HEK293 (cell line): Measurements from ENCODE around the gene ZNF48.

Source experiments
- CTCF ChIA-PET: fragments of 350-600 bp; formaldehyde crosslinking; extraction: SDS; loops from one replicate; lab custom pipeline; 2021; ENCODE audit warnings: antibody characterized with exemption; lab: Yijun Ruan, JAX
- POLR2A ChIA-PET: fragments of 300-600 bp; formaldehyde crosslinking; extraction: SDS; loops from one replicate; lab custom pipeline; 2020; ENCODE audit warnings: antibody characterized with exemption, inconsistent platforms; lab: Yijun Ruan, JAX
- H3K27ac ChIP-seq: fragments of 200-500 bp; sonication (Bioruptor generic); 2 replicates; pipeline ENCODE4 v1.5.1; 2014; ENCODE audit warnings: low read depth, low read length, control low read depth, inconsistent platforms; ENCODE audit errors: extremely low read depth
- H3K36me3 ChIP-seq, 2 experiments: fragments of 200-500 bp in 1 of 2; sonication (Bioruptor generic) in 1 of 2; 1 replicate in 1 of 2; 2 replicates in 1 of 2; pipeline ENCODE4 v1.5.1; 2014 to 2017; ENCODE audit warnings: inconsistent platforms in 2 of 2, low read length in 2 of 2; ENCODE audit not compliant: control insufficient read depth in 2 of 2, insufficient read depth in 1 of 2
- H3K4me1 ChIP-seq: fragments of 200-500 bp; sonication (Bioruptor generic); 2 replicates; pipeline ENCODE4 v1.5.1; 2014; ENCODE audit warnings: mild to moderate bottlenecking, low read length, inconsistent platforms; ENCODE audit not compliant: control insufficient read depth, insufficient read depth
- H3K4me3 ChIP-seq: 2 replicates; pipeline ENCODE4 v1.5.1; 2011; ENCODE audit warnings: low read depth, mild to moderate bottlenecking, control low read depth, low read length, moderate library complexity
- H3K9me3 ChIP-seq: fragments of 200-500 bp; sonication (Bioruptor generic); 2 replicates; pipeline ENCODE4 v1.5.1; 2014; ENCODE audit warnings: low read depth, low read length, inconsistent platforms; ENCODE audit not compliant: control insufficient read depth, insufficient read depth
- BCL11A ChIP-seq: fragments of 450-650 bp; formaldehyde crosslinking; IDR thresholded peaks from 2 replicates; pipeline ENCODE4 v1.5.1; 2016; ENCODE audit warnings: low read depth, missing biosample characterization, missing genetic modification characterization
- GLI4 ChIP-seq: fragments of 450-650 bp; formaldehyde crosslinking; IDR thresholded peaks from 2 replicates; pipeline ENCODE4 v1.5.1; 2016; ENCODE audit warnings: missing biosample characterization, missing genetic modification characterization
- KLF7 ChIP-seq: fragments of 450-650 bp; formaldehyde crosslinking; IDR thresholded peaks from 2 replicates; pipeline ENCODE4 v1.5.1; 2016; ENCODE audit warnings: missing biosample characterization, missing genetic modification characterization, borderline replicate concordance
- MYNN ChIP-seq: fragments of 450-650 bp; formaldehyde crosslinking; IDR thresholded peaks from 2 replicates; pipeline ENCODE4 v1.5.1; 2016; ENCODE audit warnings: missing biosample characterization, missing genetic modification characterization, borderline replicate concordance
- YY2 ChIP-seq: fragments of 450-650 bp; formaldehyde crosslinking; IDR thresholded peaks from 2 replicates; pipeline ENCODE4 v1.5.1; 2016; ENCODE audit warnings: missing biosample characterization, missing genetic modification characterization
- ZBTB26 ChIP-seq: fragments of 450-650 bp; formaldehyde crosslinking; optimal IDR thresholded peaks from 2 replicates; pipeline ENCODE3; 2016; ENCODE audit warnings: missing biosample characterization, mild to moderate bottlenecking, missing genetic modification characterization
- ZNF133 ChIP-seq: fragments of 450-650 bp; formaldehyde crosslinking; IDR thresholded peaks from 2 replicates; pipeline ENCODE4 v1.5.1; 2016; ENCODE audit warnings: missing biosample characterization, missing genetic modification characterization
- ZNF169 ChIP-seq: fragments of 450-650 bp; formaldehyde crosslinking; IDR thresholded peaks from 2 replicates; pipeline ENCODE4 v1.5.1; 2016; ENCODE audit warnings: missing biosample characterization, missing genetic modification characterization
- ZNF18 ChIP-seq: fragments of 450-650 bp; formaldehyde crosslinking; IDR thresholded peaks from 2 replicates; pipeline ENCODE4 v1.5.1; 2016; ENCODE audit warnings: missing biosample characterization, missing genetic modification characterization
- ZNF214 ChIP-seq: fragments of 450-650 bp; formaldehyde crosslinking; IDR thresholded peaks from 2 replicates; pipeline ENCODE4 v1.5.1; 2017; ENCODE audit warnings: missing biosample characterization, mild to moderate bottlenecking, missing genetic modification characterization, borderline replicate concordance
- ZNF266 ChIP-seq: fragments of 450-650 bp; formaldehyde crosslinking; IDR thresholded peaks from 2 replicates; pipeline ENCODE4 v1.5.1; 2016; ENCODE audit warnings: missing biosample characterization, missing genetic modification characterization, low read depth
- ZNF341 ChIP-seq: fragments of 450-650 bp; formaldehyde crosslinking; IDR thresholded peaks from 2 replicates; pipeline ENCODE4; 2016; ENCODE audit warnings: low read depth, missing biosample characterization, missing genetic modification characterization
- ZNF394 ChIP-seq: fragments of 450-650 bp; formaldehyde crosslinking; IDR thresholded peaks from 2 replicates; pipeline ENCODE4 v1.5.1; 2016; ENCODE audit warnings: missing biosample characterization, missing genetic modification characterization, mild to moderate bottlenecking, moderate library complexity, borderline replicate concordance
- ZNF433 ChIP-seq: fragments of 450-650 bp; formaldehyde crosslinking; IDR thresholded peaks from 2 replicates; pipeline ENCODE4 v1.5.1; 2016; ENCODE audit warnings: missing biosample characterization, missing genetic modification characterization, low read depth
- ZNF518A ChIP-seq: fragments of 450-650 bp; formaldehyde crosslinking; conservative IDR thresholded peaks from 2 replicates; pipeline ENCODE4 v1.5.1; 2016; ENCODE audit warnings: low read depth, missing biosample characterization, missing genetic modification characterization
- ZNF624 ChIP-seq: fragments of 450-650 bp; formaldehyde crosslinking; IDR thresholded peaks from 2 replicates; pipeline ENCODE4 v1.5.1; 2017; ENCODE audit warnings: missing biosample characterization, missing genetic modification characterization
- ZNF670 ChIP-seq: fragments of 450-650 bp; formaldehyde crosslinking; IDR thresholded peaks from 2 replicates; pipeline ENCODE4 v1.5.1; 2016; ENCODE audit warnings: missing biosample characterization, missing genetic modification characterization, low read depth
- ZNF768 ChIP-seq: fragments of 450-650 bp; formaldehyde crosslinking; IDR thresholded peaks from 2 replicates; pipeline ENCODE4 v1.5.1; 2018; ENCODE audit warnings: missing biosample characterization, mild to moderate bottlenecking, missing genetic modification characterization
- ZNF785 ChIP-seq: fragments of 450-650 bp; formaldehyde crosslinking; IDR thresholded peaks from 2 replicates; pipeline ENCODE4 v1.5.1; 2016; ENCODE audit warnings: missing biosample characterization, missing genetic modification characterization
- ZNF792 ChIP-seq: fragments of 450-650 bp; formaldehyde crosslinking; IDR thresholded peaks from 2 replicates; pipeline ENCODE4 v1.5.1; 2016; ENCODE audit warnings: missing biosample characterization, missing genetic modification characterization
- ZSCAN4 ChIP-seq: fragments of 450-650 bp; formaldehyde crosslinking; IDR thresholded peaks from 2 replicates; pipeline ENCODE4 v1.5.1; 2017; ENCODE audit warnings: missing biosample characterization, missing genetic modification characterization
- TF ChIP-seq, protein P1 (sequence below): fragments of 450-650 bp; formaldehyde crosslinking; IDR thresholded peaks from 2 replicates; pipeline ENCODE4 v1.5.1; 2016; ENCODE audit warnings: missing biosample characterization, missing genetic modification characterization
- TF ChIP-seq, protein P2 (sequence below): fragments of 450-650 bp; formaldehyde crosslinking; IDR thresholded peaks from 2 replicates; pipeline ENCODE4 v1.5.1; 2016; ENCODE audit warnings: missing biosample characterization, missing genetic modification characterization

The ZNF48 gene

DNA sequence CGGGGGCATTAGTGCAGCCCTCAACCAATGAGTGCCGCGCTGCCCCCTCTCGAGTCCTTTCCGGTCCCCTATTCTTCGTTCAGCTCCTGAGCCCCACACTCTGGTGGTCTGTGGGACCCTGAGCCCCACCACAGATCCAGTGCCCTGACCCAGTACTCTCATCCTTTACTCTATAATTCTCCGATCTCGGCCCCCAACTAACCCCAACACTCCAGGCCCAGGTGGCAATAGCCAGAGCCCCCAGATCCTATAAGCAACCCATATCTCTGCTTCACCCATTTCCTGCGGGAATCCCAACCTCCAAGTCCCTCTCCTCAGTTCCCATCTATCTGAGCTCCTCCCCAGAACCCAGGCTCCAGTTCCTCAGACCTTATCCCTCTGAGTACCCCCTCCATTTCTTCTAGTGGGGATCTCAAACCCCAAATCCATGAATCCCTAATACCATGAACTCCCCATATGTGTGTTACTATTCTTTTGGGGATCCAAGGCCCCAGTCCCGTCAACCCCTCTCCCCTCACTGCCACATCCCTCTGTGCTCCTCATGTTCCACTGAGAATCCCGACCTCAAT, 23.9 kb upstream of the ZNF48 start:
- ChIA-PET CTCF (interaction anchor here (0.6 to 2.1 kb wide), 14 partner anchors 11 to 677 kb away, joined by 3 to 18 read pairs (median 4); partner anchors contain the start of genes ALDOA, DCTPP1, SEPTIN1 and TBX6), POLR2A (interaction anchor here (0.5 to 4.2 kb wide), 28 partner anchors 8 to 306 kb away, joined by 3 to 60 read pairs (median 6); partner anchors contain the start of genes ALDOA, CD2BP2, CORO1A and DCTPP1)
- H3K4me1 ChIP-seq = peaks cover 7% of the 10 kb centered on the region
- H3K36me3 ChIP-seq = peaks cover under 1 to 15% of the 10 kb centered on the region in 2 experiments; a peak in 2 of 3 replicates
- H3K4me3 ChIP-seq = peak overlapping the region; percentile 34
- H3K9me3 ChIP-seq = no peaks in the 10 kb centered on the region
- peak overlapping the region; percentile 19 for H3K27ac ChIP-seq
- peak; percentile 65 for TF ChIP-seq GLI4 (tag by site-specific recombination)
- TF ChIP-seq ZNF394 (tag by site-specific recombination) = no peak
- no peak for TF ChIP-seq ZNF518A
- no peak for TF ChIP-seq BCL11A (tag by site-specific recombination)
- TF ChIP-seq ZNF341 (tag by site-specific recombination) = no peak; the same call in 1 of the 2 replicates
- no peak; the same call in 1 of the 2 replicates for TF ChIP-seq ZNF792 (tag by site-specific recombination)
- TF ChIP-seq, protein P1, sequence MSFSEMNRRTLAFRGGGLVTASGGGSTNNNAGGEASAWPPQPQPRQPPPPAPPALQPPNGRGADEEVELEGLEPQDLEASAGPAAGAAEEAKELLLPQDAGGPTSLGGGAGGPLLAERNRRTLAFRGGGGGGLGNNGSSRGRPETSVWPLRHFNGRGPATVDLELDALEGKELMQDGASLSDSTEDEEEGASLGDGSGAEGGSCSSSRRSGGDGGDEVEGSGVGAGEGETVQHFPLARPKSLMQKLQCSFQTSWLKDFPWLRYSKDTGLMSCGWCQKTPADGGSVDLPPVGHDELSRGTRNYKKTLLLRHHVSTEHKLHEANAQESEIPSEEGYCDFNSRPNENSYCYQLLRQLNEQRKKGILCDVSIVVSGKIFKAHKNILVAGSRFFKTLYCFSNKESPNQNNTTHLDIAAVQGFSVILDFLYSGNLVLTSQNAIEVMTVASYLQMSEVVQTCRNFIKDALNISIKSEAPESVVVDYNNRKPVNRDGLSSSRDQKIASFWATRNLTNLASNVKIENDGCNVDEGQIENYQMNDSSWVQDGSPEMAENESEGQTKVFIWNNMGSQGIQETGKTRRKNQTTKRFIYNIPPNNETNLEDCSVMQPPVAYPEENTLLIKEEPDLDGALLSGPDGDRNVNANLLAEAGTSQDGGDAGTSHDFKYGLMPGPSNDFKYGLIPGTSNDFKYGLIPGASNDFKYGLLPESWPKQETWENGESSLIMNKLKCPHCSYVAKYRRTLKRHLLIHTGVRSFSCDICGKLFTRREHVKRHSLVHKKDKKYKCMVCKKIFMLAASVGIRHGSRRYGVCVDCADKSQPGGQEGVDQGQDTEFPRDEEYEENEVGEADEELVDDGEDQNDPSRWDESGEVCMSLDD (tag by site-specific recombination) = no peak
- no peak for TF ChIP-seq ZNF768
- TF ChIP-seq ZSCAN4 (tag by site-specific recombination) = no peak
- no peak for TF ChIP-seq ZNF266
- TF ChIP-seq ZNF670 (tag by site-specific recombination) = no peak
- no peak for TF ChIP-seq YY2 (tag by site-specific recombination)
- TF ChIP-seq ZNF169 (tag by site-specific recombination) = no peak
- TF ChIP-seq ZNF624 (tag by site-specific recombination) = no peak
- no peak; the same call in 1 of the 2 replicates for TF ChIP-seq KLF7 (tag by site-specific recombination)
- no peak for TF ChIP-seq ZNF214 (tag by site-specific recombination)
- TF ChIP-seq ZNF433 (tag by site-specific recombination) = no peak
- TF ChIP-seq ZNF18 (tag by site-specific recombination) = no peak
- TF ChIP-seq ZNF785 (tag by site-specific recombination) = no peak
- TF ChIP-seq ZBTB26 (tag by site-specific recombination) = no peak
- TF ChIP-seq, protein P2, sequence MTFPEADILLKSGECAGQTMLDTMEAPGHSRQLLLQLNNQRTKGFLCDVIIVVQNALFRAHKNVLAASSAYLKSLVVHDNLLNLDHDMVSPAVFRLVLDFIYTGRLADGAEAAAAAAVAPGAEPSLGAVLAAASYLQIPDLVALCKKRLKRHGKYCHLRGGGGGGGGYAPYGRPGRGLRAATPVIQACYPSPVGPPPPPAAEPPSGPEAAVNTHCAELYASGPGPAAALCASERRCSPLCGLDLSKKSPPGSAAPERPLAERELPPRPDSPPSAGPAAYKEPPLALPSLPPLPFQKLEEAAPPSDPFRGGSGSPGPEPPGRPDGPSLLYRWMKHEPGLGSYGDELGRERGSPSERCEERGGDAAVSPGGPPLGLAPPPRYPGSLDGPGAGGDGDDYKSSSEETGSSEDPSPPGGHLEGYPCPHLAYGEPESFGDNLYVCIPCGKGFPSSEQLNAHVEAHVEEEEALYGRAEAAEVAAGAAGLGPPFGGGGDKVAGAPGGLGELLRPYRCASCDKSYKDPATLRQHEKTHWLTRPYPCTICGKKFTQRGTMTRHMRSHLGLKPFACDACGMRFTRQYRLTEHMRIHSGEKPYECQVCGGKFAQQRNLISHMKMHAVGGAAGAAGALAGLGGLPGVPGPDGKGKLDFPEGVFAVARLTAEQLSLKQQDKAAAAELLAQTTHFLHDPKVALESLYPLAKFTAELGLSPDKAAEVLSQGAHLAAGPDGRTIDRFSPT = peak; percentile 10; the same call in 1 of the 2 replicates
- no peak for TF ChIP-seq MYNN (tag by site-specific recombination)
- no peak for TF ChIP-seq ZNF133 (tag by site-specific recombination)
